ENCODE data around the gene COIL. TPM values are rescaled to one million over a fixed set of nuclear protein-coding genes. Genes with fewer than 3 reads are reported as not detected.
A peak's percentile ranks its signal among the peaks of the same experiment; 100 is the strongest.

The COIL gene
- total and polyA plus RNA-seq, 2 of the 13 experiments (the other 11 are each of a cell fraction or from before 2014, with no cell fraction given), result 8.1 to 29.4 TPM

DNA sequence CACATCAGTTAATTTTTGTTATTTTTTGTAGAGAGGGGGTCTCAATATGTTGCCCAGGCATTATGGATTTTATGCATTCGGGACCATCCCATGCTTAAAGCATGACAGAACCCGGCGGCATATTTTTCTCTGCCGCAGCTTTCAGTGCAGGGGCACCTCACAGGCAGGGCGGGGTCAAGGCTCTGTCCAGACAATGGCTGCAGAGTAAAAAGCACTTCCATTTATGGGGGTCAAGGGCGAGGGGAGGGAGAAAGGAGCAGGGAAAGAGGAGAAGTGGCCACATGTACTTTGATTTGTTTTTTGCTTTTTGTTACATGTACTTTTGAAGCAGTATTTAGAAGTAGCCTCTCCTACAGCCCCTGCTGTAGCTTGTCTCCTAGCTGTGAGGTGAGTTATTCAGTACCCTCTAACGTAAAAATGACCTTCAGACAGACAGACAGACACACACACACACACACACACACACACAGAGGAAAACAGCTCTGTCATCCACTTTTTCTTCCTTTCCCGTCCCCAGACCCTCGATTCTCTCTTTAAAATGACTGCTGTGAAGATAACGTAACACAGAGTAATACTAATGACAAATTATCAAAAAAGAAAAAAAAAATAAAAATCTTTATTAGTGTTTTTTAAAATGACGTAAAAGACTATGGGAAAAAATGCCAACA is 16.2 kb upstream of the COIL start (continued):
- TF ChIP-seq SOX5 (CRISPR knock-in tag; IDR thresholded peaks at IDR 0.05; ENCODE audit: borderline replicate concordance) (peak; percentile 70), NR2F6 (IDR thresholded peaks at IDR 0.05) (peak; percentile 67), NR2F6 (CRISPR knock-in tag; IDR thresholded peaks at IDR 0.05) (peak; percentile 34; the same call in 1 of the 2 replicates), FOSL2 (CRISPR knock-in tag; IDR thresholded peaks at IDR 0.05) (0 out of 2 replicates have a peak, but pooled peaks have one; percentile 11), SRF (IDR thresholded peaks at IDR 0.05; ENCODE audit: low read depth, low read length) (peak; percentile 88), ZBTB7A (CRISPR knock-in tag; IDR thresholded peaks at IDR 0.05) (no peak), ESRRA (CRISPR knock-in tag; IDR thresholded peaks at IDR 0.05; ENCODE audit: low read depth) (peak; percentile 71; the same call in 1 of the 2 replicates), TEAD3 (CRISPR knock-in tag; optimal IDR thresholded peaks at IDR 0.05; ENCODE audit: borderline replicate concordance) (peak; percentile 8), YY1 (IDR thresholded peaks at IDR 0.05; ENCODE audit: insufficient read depth, insufficient replicate concordance, low read depth, low read length) (peak; percentile 33), PHF21A (CRISPR knock-in tag; IDR thresholded peaks at IDR 0.05) (peak; percentile 66), NFYB (CRISPR knock-in tag; IDR thresholded peaks at IDR 0.05) (no peak), RXRB (CRISPR knock-in tag; IDR thresholded peaks at IDR 0.05; ENCODE audit: borderline replicate concordance) (peak; percentile 43; the same call in 1 of the 2 replicates)
- TF ChIP-seq, protein P1, sequence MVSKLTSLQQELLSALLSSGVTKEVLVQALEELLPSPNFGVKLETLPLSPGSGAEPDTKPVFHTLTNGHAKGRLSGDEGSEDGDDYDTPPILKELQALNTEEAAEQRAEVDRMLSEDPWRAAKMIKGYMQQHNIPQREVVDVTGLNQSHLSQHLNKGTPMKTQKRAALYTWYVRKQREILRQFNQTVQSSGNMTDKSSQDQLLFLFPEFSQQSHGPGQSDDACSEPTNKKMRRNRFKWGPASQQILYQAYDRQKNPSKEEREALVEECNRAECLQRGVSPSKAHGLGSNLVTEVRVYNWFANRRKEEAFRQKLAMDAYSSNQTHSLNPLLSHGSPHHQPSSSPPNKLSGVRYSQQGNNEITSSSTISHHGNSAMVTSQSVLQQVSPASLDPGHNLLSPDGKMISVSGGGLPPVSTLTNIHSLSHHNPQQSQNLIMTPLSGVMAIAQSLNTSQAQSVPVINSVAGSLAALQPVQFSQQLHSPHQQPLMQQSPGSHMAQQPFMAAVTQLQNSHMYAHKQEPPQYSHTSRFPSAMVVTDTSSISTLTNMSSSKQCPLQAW (CRISPR knock-in tag; IDR thresholded peaks at IDR 0.05), result peak; percentile 66; the same call in 1 of the 2 replicates
- TF ChIP-seq, protein P2, sequence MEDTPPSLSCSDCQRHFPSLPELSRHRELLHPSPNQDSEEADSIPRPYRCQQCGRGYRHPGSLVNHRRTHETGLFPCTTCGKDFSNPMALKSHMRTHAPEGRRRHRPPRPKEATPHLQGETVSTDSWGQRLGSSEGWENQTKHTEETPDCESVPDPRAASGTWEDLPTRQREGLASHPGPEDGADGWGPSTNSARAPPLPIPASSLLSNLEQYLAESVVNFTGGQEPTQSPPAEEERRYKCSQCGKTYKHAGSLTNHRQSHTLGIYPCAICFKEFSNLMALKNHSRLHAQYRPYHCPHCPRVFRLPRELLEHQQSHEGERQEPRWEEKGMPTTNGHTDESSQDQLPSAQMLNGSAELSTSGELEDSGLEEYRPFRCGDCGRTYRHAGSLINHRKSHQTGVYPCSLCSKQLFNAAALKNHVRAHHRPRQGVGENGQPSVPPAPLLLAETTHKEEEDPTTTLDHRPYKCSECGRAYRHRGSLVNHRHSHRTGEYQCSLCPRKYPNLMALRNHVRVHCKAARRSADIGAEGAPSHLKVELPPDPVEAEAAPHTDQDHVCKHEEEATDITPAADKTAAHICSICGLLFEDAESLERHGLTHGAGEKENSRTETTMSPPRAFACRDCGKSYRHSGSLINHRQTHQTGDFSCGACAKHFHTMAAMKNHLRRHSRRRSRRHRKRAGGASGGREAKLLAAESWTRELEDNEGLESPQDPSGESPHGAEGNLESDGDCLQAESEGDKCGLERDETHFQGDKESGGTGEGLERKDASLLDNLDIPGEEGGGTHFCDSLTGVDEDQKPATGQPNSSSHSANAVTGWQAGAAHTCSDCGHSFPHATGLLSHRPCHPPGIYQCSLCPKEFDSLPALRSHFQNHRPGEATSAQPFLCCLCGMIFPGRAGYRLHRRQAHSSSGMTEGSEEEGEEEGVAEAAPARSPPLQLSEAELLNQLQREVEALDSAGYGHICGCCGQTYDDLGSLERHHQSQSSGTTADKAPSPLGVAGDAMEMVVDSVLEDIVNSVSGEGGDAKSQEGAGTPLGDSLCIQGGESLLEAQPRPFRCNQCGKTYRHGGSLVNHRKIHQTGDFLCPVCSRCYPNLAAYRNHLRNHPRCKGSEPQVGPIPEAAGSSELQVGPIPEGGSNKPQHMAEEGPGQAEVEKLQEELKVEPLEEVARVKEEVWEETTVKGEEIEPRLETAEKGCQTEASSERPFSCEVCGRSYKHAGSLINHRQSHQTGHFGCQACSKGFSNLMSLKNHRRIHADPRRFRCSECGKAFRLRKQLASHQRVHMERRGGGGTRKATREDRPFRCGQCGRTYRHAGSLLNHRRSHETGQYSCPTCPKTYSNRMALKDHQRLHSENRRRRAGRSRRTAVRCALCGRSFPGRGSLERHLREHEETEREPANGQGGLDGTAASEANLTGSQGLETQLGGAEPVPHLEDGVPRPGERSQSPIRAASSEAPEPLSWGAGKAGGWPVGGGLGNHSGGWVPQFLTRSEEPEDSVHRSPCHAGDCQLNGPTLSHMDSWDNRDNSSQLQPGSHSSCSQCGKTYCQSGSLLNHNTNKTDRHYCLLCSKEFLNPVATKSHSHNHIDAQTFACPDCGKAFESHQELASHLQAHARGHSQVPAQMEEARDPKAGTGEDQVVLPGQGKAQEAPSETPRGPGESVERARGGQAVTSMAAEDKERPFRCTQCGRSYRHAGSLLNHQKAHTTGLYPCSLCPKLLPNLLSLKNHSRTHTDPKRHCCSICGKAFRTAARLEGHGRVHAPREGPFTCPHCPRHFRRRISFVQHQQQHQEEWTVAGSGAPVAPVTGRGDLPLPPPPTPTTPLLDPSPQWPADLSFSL (CRISPR knock-in tag; IDR thresholded peaks at IDR 0.05), result peak; percentile 84; the same call in 1 of the 2 replicates
- TF ChIP-seq, protein P3, sequence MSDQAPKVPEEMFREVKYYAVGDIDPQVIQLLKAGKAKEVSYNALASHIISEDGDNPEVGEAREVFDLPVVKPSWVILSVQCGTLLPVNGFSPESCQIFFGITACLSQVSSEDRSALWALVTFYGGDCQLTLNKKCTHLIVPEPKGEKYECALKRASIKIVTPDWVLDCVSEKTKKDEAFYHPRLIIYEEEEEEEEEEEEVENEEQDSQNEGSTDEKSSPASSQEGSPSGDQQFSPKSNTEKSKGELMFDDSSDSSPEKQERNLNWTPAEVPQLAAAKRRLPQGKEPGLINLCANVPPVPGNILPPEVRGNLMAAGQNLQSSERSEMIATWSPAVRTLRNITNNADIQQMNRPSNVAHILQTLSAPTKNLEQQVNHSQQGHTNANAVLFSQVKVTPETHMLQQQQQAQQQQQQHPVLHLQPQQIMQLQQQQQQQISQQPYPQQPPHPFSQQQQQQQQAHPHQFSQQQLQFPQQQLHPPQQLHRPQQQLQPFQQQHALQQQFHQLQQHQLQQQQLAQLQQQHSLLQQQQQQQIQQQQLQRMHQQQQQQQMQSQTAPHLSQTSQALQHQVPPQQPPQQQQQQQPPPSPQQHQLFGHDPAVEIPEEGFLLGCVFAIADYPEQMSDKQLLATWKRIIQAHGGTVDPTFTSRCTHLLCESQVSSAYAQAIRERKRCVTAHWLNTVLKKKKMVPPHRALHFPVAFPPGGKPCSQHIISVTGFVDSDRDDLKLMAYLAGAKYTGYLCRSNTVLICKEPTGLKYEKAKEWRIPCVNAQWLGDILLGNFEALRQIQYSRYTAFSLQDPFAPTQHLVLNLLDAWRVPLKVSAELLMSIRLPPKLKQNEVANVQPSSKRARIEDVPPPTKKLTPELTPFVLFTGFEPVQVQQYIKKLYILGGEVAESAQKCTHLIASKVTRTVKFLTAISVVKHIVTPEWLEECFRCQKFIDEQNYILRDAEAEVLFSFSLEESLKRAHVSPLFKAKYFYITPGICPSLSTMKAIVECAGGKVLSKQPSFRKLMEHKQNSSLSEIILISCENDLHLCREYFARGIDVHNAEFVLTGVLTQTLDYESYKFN (CRISPR knock-in tag; conservative IDR thresholded peaks at IDR 0.05), result peak; percentile 52; the same call in 1 of the 2 replicates
